Measurements from ENCODE around the gene TMEM120B. TPM values are rescaled to one million over a fixed set of nuclear protein-coding genes. Genes with fewer than 3 reads are reported as not detected.
A peak's percentile ranks its signal among the peaks of the same experiment; 100 is the strongest.

The TMEM120B gene
- total and polyA plus RNA-seq, 4 donors = 3.9 to 17.7 (median 8.1) TPM

- peaks cover 8 to 36% (median 21%) of the 10 kb centered on the region in 5 donors for H3K4me1 ChIP-seq (ENCODE audit: control insufficient read depth in 5 of 5, insufficient read depth in 5 of 5, low read length in 5 of 5)
- WGBS, 2 donors = 0% methylated on average over 1 of the region's 1 CpG
- DNase-seq (no peak), ATAC-seq (ENCODE audit: insufficient read depth, low FRiP score) (no peak)
- H3K9ac ChIP-seq (ENCODE audit: insufficient read depth in 1 of 2, low read length in 2 of 2) = peak overlapping the region; percentile 89 to 96
- peak overlapping the region; percentile 99 for H3K27ac ChIP-seq (ENCODE audit: low read depth in 1 of 2, low read length in 1 of 2)
- H3K4me3 ChIP-seq = peak overlapping the region; percentile 46
- TF ChIP-seq CTCF (IDR thresholded peaks at IDR 0.05; ENCODE audit: control extremely low read depth, extremely low read depth) = no peak
- no peaks in the 10 kb centered on the region for H3K27me3 ChIP-seq (ENCODE audit: control insufficient read depth in 3 of 3, insufficient read depth in 3 of 3, low read length in 2 of 3)
- peaks cover 0 to 5% (median 2%) of the 10 kb centered on the region in 4 donors for H3K36me3 ChIP-seq (ENCODE audit: control insufficient read depth in 4 of 4, insufficient read depth in 4 of 4, low read length in 4 of 4)
- H3K9me3 ChIP-seq (ENCODE audit: control insufficient read depth in 4 of 4, insufficient read depth in 3 of 4, low read length in 3 of 4) = no peaks in the 10 kb centered on the region
Measured at GRCh38 chr12:121802485-121802842, 89.9 kb downstream of the TMEM120B start.

- TF ChIP-seq CTCF (IDR thresholded peaks at IDR 0.05; ENCODE audit: control extremely low read depth, extremely low read depth) = no peak
- H3K9ac ChIP-seq (ENCODE audit: insufficient read depth in 1 of 2, low read length in 2 of 2) = peak overlapping the region; percentile 89 to 96
- peak overlapping the region; percentile 99 for H3K27ac ChIP-seq (ENCODE audit: low read depth in 1 of 2, low read length in 1 of 2)
- H3K27me3 ChIP-seq (ENCODE audit: control insufficient read depth in 3 of 3, insufficient read depth in 3 of 3, low read length in 2 of 3) = no peaks in the 10 kb centered on the region
- WGBS, 2 donors = 1% methylated on average over 52 to 65 of the region's 65 CpGs
- peak overlapping the region; percentile 46 for H3K4me3 ChIP-seq
- peak; percentile 97 to 99 (median 99) for DNase-seq
- peak; percentile 36 for ATAC-seq (ENCODE audit: insufficient read depth, low FRiP score)
- peaks cover 8 to 30% (median 17%) of the 10 kb centered on the region in 5 donors for H3K4me1 ChIP-seq (ENCODE audit: control insufficient read depth in 5 of 5, insufficient read depth in 5 of 5, low read length in 5 of 5)
- H3K36me3 ChIP-seq (ENCODE audit: control insufficient read depth in 4 of 4, insufficient read depth in 4 of 4, low read length in 4 of 4) = peaks cover 0 to 9% (median 2%) of the 10 kb centered on the region in 4 donors
- no peaks in the 10 kb centered on the region for H3K9me3 ChIP-seq (ENCODE audit: control insufficient read depth in 4 of 4, insufficient read depth in 3 of 4, low read length in 3 of 4)
Measured at GRCh38 chr12:121802843-121803698, 90.5 kb downstream of the TMEM120B start.

DNA sequence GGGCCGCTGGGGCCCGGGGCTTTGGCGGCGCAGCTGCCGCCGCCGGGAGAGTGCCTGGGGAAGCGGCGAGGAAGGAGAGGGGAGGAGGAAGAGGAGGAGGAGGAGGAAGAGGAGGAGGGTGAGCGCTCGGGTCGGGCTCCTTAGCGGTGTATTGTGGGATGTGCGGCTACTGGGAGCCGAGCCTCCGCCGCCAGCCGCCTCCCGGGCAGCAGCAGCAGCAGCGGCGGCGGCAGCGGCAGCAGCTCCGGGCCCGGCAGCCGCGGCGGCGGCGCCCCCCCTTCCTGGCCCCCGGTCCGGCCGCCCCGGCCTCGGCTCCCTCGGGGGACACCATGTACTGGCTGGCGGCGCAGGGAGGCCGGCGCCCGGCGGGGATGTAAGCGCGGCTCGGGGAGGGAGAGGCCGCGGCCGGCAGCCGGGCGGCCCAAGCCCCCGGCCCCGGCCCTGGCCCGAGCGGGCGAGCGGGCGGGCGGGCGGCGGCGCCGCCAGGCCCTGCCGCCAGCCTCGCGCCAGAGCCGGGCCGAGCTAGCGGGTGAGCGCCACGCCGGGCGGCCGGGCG, 91.4 kb downstream of the TMEM120B start, which contains the start of gene SETD1B:
Gene SETD1B, plus strand, starts transcription at position 149 of the 556 bp plus-strand sequence. CDS start 729 bp downstream, outside the sequence.
- H3K27me3 ChIP-seq (ENCODE audit: control insufficient read depth in 3 of 3, insufficient read depth in 3 of 3, low read length in 2 of 3) = no peaks in the 10 kb centered on the region
- no peaks in the 10 kb centered on the region for H3K9me3 ChIP-seq (ENCODE audit: control insufficient read depth in 4 of 4, insufficient read depth in 3 of 4, low read length in 3 of 4)
- H3K4me3 ChIP-seq = peak within 1 kb of the TSS; percentile 76
- 0% methylated on average over 32 to 74 of the region's 74 CpGs for WGBS, 2 donors
- peak within 1 kb of the TSS; percentile 55 to 96 for H3K9ac ChIP-seq (ENCODE audit: insufficient read depth in 1 of 2, low read length in 2 of 2)
- peaks cover 6 to 21% (median 9%) of the 10 kb centered on the region in 5 donors for H3K4me1 ChIP-seq (ENCODE audit: control insufficient read depth in 5 of 5, insufficient read depth in 5 of 5, low read length in 5 of 5)
- no peak for TF ChIP-seq CTCF (IDR thresholded peaks at IDR 0.05; ENCODE audit: control extremely low read depth, extremely low read depth)
- peak within 1 kb of the TSS; percentile 99 for H3K27ac ChIP-seq (ENCODE audit: low read depth in 1 of 2, low read length in 1 of 2)
- DNase-seq (peak; percentile 53 to 73 (median 61)), ATAC-seq (ENCODE audit: insufficient read depth, low FRiP score) (peak; percentile 3)
- H3K36me3 ChIP-seq (ENCODE audit: control insufficient read depth in 4 of 4, insufficient read depth in 4 of 4, low read length in 4 of 4) = peaks cover 0 to 15% (median 2%) of the 10 kb centered on the region in 4 donors
